ENCODE measurements around the gene BORCS6. TPM values are rescaled to one million over a fixed set of nuclear protein-coding genes. Genes with fewer than 3 reads are reported as not detected.

BORCS6 gene
- total RNA-seq, 2 donors from 2014 or later, result 5.4 to 7.2 TPM

DNA sequence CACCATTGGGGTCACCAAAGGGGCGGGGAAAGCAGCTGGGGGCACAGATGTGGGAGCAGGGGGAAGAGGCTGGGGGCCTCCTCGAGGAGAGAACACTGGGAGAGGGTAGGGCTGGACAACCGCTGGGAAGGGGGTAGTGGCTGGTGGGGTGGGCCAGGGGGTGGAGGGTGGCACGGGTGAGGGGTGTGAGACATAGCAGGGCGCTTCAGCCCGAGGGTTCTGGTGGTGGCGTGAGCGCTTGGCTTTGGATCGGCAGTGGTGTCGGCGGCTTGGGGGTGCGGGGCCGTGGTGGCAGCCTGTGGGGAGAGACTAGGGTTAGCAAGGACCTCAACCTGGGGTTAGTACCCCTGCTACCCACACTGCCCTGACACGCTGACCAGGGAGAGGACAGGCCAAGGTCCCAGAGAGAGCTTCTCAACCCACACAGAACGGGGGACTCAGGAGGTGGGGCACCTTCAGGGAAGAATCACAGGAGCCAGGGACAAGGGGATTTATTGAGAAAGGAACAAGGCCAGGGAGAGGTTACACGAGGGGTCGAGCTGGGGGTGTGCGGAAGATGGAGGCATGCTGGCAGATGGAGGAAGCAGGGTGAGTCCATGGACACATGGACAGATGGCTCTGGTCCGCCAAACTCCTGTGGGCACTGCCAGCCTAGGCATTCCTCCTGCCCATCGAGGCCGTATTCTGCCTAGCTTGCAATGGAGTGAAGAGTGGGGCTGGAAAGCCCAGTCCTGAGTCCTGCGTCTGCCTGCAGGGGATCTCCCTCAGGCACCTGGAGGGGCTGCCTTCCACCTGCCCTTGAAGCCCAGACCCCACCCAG is 46.2 kb downstream of the BORCS6 start:
- Mint-ChIP-seq H3K9me3 (no peaks in the 10 kb centered on the region), H3K36me3 (peaks cover 13% of the 10 kb centered on the region in 2 donors), H3K27ac (peak overlapping the region in 1 of 2 donors; percentile 79)
- no peak for DNase-seq (ENCODE audit: low spot score in 2 of 2)
- no peak for ATAC-seq

GRCh38 chr17:8142887-8143580 is 46.9 kb downstream of the BORCS6 start:
- Mint-ChIP-seq H3K36me3 (peaks cover 13% of the 10 kb centered on the region in 2 donors), H3K27ac (peak overlapping the region in 1 of 2 donors; percentile 79), H3K9me3 (no peaks in the 10 kb centered on the region)
- ATAC-seq (no peak), DNase-seq (ENCODE audit: low spot score in 2 of 2) (peak in 1 of 2 donors; percentile 51)

DNA sequence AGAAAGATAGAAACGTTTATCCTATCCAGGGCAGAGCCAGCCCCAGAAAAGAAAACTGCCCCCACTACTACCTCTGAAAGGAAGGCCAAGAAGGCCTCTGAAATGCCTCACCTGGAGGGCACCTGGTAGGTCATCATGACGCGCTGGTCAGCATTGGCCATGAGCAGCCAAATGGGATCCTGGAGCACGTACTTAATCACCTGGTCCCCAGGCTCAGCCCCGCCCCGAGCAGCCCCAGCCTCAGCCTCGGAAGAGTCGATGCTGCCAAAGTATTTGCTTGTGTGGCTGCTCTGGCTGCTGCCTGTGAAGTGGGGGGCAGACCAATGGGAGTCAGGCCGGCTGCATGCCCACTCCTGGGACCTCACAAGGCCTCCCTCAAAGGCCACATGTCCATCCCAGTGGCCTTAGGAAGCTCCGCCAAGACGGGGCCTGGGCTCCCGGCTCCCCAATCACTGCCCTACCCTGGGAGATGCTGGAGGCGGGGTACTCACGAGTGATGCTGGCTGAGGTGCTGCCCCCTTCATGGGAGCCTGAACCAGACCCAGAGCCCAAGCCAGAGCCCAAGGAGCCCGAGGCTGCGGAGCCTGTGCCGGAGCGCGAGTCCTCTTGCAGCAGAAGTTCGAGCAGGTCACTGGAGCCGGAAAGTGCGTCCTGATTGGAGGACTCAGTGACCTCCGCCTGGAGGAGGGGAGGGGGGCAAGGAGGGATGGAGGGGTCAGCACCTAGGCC is 47.7 kb downstream of the BORCS6 start:
- no peak overlapping the region for H3K27ac Mint-ChIP-seq
- peaks cover 13% of the 10 kb centered on the region in 2 donors for H3K36me3 Mint-ChIP-seq
- ATAC-seq (no peak), DNase-seq (ENCODE audit: low spot score in 2 of 2) (no peak)
- no peaks in the 10 kb centered on the region for H3K9me3 Mint-ChIP-seq

DNA sequence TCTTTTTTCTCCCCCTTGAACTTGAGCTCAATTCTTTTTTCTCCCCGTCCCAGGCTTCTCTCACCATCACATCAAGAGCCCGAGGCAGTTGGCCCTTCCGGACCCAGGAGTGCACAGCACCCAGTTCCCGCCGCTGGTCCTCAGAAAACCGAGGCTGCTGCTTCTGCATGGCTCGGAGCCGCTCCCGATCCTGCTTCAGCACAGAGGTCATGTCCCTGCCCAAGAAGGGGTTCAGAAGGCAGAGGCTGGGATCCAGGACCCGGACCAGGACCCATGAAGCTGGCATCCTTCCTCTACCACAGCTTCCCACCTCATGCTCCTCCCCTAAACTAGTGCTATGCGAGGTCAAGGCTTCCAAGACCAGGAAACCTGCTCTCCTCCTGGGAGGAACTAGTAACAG is 48.2 kb downstream of the BORCS6 start:
- H3K36me3 Mint-ChIP-seq, result peaks cover 10 to 11% of the 10 kb centered on the region in 2 donors
- no peak for DNase-seq (ENCODE audit: low spot score in 2 of 2)
- no peak for ATAC-seq
- no peaks in the 10 kb centered on the region for H3K9me3 Mint-ChIP-seq
- H3K27ac Mint-ChIP-seq, result peak overlapping the region in 1 of 2 donors; percentile 15

GRCh38 chr17:8141045-8141444 is 48.9 kb downstream of the BORCS6 start:
- Mint-ChIP-seq H3K27ac (no peak overlapping the region), H3K9me3 (no peaks in the 10 kb centered on the region), H3K36me3 (peaks cover 3 to 8% of the 10 kb centered on the region in 2 donors)
- DNase-seq (ENCODE audit: low spot score in 2 of 2), result no peak
- ATAC-seq, result no peak

DNA sequence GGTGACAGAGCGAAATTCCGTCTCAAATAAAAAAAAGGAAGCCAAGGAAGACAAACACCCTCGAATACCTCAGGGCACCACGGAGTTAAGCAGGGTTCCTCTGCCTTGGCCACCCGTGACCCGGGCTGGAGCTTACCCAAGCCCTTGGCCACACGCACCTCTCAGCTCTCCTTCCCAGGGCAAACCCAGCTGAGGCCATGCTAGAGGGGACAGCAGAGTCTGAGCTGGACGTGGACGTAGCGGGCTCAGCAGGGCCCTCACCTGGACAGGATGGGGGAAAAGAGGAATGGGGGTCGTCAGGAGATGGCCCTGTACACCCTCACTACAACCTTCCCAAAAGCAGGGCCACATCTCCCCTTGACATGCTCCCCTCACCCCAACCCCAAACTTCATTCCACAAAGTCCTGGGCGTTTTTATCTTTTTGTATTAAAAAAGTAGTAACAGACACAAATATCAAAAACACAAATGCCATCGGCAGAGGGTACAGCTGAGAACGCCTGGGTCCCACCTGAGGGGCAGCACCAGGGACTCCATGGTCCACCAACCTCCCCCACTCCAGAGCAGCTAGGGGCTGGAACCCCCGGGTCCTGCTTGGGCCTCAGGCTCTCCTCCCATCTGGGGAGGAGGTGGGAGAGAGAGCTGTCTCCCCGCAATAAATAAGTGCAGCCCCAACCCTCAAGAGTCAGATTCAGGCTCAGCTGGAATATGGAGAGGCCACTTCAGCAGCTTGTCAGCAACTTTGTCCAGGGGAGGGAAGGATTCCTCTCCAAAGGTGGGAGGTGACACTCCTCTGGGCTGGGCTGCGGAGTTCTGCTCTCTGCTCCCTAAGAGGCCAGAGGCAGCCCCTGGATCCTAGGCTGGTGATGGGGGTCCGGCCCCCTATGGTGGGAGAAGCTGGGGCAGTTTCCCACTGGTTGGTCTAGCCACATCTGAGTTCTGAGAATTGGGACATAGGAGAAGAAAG is 49.6 kb downstream of the BORCS6 start:
- DNase-seq (ENCODE audit: low spot score in 2 of 2) (no peak), ATAC-seq (no peak)
- Mint-ChIP-seq H3K27ac (peak overlapping the region in 1 of 2 donors; percentile 75), H3K36me3 (peaks cover 0 to 8% of the 10 kb centered on the region in 2 donors), H3K9me3 (no peaks in the 10 kb centered on the region)

DNA sequence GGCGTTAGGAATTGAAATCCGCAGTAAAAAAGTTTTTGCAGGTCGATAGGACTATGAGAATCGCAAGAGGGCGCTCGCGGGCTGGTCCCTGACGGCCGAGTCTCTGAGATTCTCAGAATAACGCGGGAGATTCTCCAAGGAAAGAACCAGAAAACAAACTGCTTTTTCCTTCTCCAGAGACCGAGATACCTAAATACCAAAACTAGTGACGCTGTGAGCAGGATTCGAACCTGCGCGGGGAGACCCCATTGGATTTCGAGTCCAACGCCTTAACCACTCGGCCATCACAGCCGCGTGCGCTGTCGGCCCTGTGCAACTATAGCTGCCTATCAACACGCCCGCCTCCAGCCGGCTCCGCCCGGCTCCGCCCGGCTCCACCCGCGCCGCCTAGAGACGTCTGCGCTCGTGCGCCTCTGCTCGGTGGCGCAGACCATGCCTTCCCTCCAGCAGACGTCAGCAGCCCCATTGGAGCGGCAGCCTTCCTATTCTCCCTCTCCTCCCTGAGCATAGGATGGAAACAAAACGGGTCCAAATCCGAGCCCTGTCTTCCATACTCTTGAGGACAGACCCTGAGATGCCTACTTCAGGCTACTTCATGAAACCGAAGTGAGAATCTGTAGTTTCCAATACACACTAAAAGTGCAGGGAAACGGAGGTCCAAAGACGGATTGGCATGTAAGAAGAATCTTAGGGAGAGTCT is 51.2 kb downstream of the BORCS6 start:
- ATAC-seq (peak; percentile 85 to 93), DNase-seq (ENCODE audit: low spot score in 2 of 2) (peak; percentile 97 to 98)
- Mint-ChIP-seq H3K36me3 (peaks cover 0 to 8% of the 10 kb centered on the region in 2 donors), H3K27ac (no peak overlapping the region), H3K9me3 (no peaks in the 10 kb centered on the region)

DNA sequence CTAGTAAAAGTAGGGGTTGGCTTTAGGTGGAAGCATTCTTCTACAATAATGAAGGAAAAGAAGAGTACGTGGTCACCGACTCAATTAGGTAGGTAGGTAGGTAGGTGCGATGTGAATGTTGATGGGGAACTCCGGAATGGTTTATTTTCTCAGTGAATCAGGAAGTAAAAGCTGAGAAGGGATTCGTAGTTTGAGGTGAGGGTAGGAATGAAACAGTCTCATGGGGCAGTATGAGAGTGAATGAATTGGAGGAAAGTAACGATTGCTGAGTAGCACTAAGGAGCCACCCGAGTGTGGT is 51.7 kb downstream of the BORCS6 start:
- no peak overlapping the region for H3K27ac Mint-ChIP-seq
- peaks cover 0 to 8% of the 10 kb centered on the region in 2 donors for H3K36me3 Mint-ChIP-seq
- H3K9me3 Mint-ChIP-seq, result no peaks in the 10 kb centered on the region
- ATAC-seq (peak in 1 of 2 donors; percentile 49), DNase-seq (ENCODE audit: low spot score in 2 of 2) (no peak)

Other genes with a start within 250 kb of the BORCS6 start
- gene GUCY2D, start 187.6 kb downstream of the BORCS6 start, total RNA-seq, result under 1 TPM in 1 of 2 donors, not detected in 1; 0.19 TPM
- gene ALOX15B, start 151.1 kb downstream of the BORCS6 start, total RNA-seq, result not detected
- gene ALOX12B, start 102.5 kb downstream of the BORCS6 start, total RNA-seq, result 1 to 10 TPM; 1.5 to 3.2 TPM
- under 1 TPM in 1 of 2 donors, not detected in 1; 0.23 TPM for gene ALOXE3, start 71.7 kb downstream of the BORCS6 start, total RNA-seq
- gene HES7, start 66.1 kb downstream of the BORCS6 start, total RNA-seq, result 10 to 100 TPM in 1 of 2 donors, 1 to 10 TPM in 1; 7.5 to 10.7 TPM
- 100 to 1,000 TPM in 1 of 2 donors, 10 to 100 TPM in 1; 80.9 to 294 TPM for gene PER1, start 37.8 kb downstream of the BORCS6 start, total RNA-seq
- 10 to 100 TPM; 43.6 to 85.6 TPM for gene VAMP2, start 27.2 kb downstream of the BORCS6 start, total RNA-seq
- gene TMEM107, start 13.8 kb downstream of the BORCS6 start, total RNA-seq, result 10 to 100 TPM; 32.7 to 48.9 TPM
- 100 to 1,000 TPM; 169 to 319 TPM for gene AURKB, start 20.4 kb upstream of the BORCS6 start, total RNA-seq
- gene CTC1, start 57.9 kb upstream of the BORCS6 start, total RNA-seq, result 100 to 1,000 TPM in 1 of 2 donors, 10 to 100 TPM in 1; 57.6 to 107 TPM
- gene PFAS, start 59.1 kb upstream of the BORCS6 start, total RNA-seq, result 100 to 1,000 TPM in 1 of 2 donors, 10 to 100 TPM in 1; 47.0 to 147 TPM
- gene RANGRF, start 98.5 kb upstream of the BORCS6 start, total RNA-seq, result 10 to 100 TPM; 39.7 to 80.9 TPM
- gene SLC25A35, start 105.2 kb upstream of the BORCS6 start, total RNA-seq, result 10 to 100 TPM in 1 of 2 donors, 1 to 10 TPM in 1; 3.3 to 19.2 TPM
- gene ARHGEF15, start 120.1 kb upstream of the BORCS6 start, total RNA-seq, result not detected
- not detected for gene ODF4, start 149.7 kb upstream of the BORCS6 start, total RNA-seq
- gene RPL26, start 193.0 kb upstream of the BORCS6 start, total RNA-seq, result 1,000 to 10,000 TPM; 2,907 to 3,757 TPM
- gene RNF222, start 207.6 kb upstream of the BORCS6 start, total RNA-seq, result under 1 TPM; 0.18 to 0.21 TPM
- 10 to 100 TPM; 68.1 to 72.4 TPM for gene NDEL1, start 245.7 kb upstream of the BORCS6 start, total RNA-seq